HG03571 (cell line): ENCODE results near the gene MAGEA1.
"Not testable (repeated sequence)": the region's sequence is repeated elsewhere in the genome, so short reads cannot be mapped to it uniquely, and the experiment has no call there.

Experiments
- ATAC-seq: cut with Tn5 transposase; IDR thresholded peaks from one replicate; pipeline ENCODE4 v1.9.1; 2021; ENCODE audit not compliant: unreplicated experiment

Gene MAGEA1

GRCh38 chrX:153179131-153179530, at the start of gene MAGEA1:
MAGEA1 (plus strand) TSS chrX:153179284; CDS start chrX:153182390, 3,106 bp downstream.
- ATAC-seq = no peak

- not testable (repeated sequence) for ATAC-seq
These were observed 46.2 kb upstream of the MAGEA1 start for GRCh38 chrX:153132924-153133323.

- ATAC-seq = not testable (repeated sequence)
These were observed 40.0 kb upstream of the MAGEA1 start for GRCh38 chrX:153139074-153139473.

- not testable (repeated sequence) for ATAC-seq
These were observed 32.8 kb upstream of the MAGEA1 start for GRCh38 chrX:153146288-153146687.

GRCh38 chrX:153153516-153153915, 25.6 kb upstream of the MAGEA1 start:
- ATAC-seq = no peak

- ATAC-seq = no peak
These were observed 21.6 kb upstream of the MAGEA1 start for GRCh38 chrX:153157450-153157849.

GRCh38 chrX:153158319-153158718, 20.8 kb upstream of the MAGEA1 start:
- no peak for ATAC-seq

- no peak for ATAC-seq
These were observed 17.1 kb upstream of the MAGEA1 start for GRCh38 chrX:153161952-153162351.

GRCh38 chrX:153164733-153165132, 14.4 kb upstream of the MAGEA1 start:
- ATAC-seq = no peak

- ATAC-seq = not testable (repeated sequence)
These were observed 10.7 kb upstream of the MAGEA1 start for GRCh38 chrX:153168423-153168822.

GRCh38 chrX:153181822-153182221, 2.7 kb downstream of the MAGEA1 start:
- ATAC-seq = no peak

- ATAC-seq = no peak
These were observed 5.7 kb downstream of the MAGEA1 start for GRCh38 chrX:153184787-153185186.

- ATAC-seq = no peak
These were observed 11.3 kb downstream of the MAGEA1 start for GRCh38 chrX:153190381-153190780.

- no peak for ATAC-seq
These were observed 21.4 kb downstream of the MAGEA1 start for GRCh38 chrX:153200462-153200861.

GRCh38 chrX:153206425-153207046, 27.5 kb downstream of the MAGEA1 start:
- no peak for ATAC-seq

GRCh38 chrX:153209347-153209746, 30.3 kb downstream of the MAGEA1 start:
- no peak for ATAC-seq

- no peak for ATAC-seq
These were observed 35.9 kb downstream of the MAGEA1 start for GRCh38 chrX:153214934-153215333.

GRCh38 chrX:153216926-153217325, 37.8 kb downstream of the MAGEA1 start:
- no peak for ATAC-seq

GRCh38 chrX:153225438-153226098, 46.5 kb downstream of the MAGEA1 start:
- ATAC-seq = no peak

- no peak for ATAC-seq
These were observed 47.5 kb downstream of the MAGEA1 start for GRCh38 chrX:153226344-153227185.
